ENCODE results near the gene COL21A1. TPM values are rescaled to one million over a fixed set of nuclear protein-coding genes. Genes with fewer than 3 reads are reported as not detected.

Gene COL21A1
- total RNA-seq, 1 experiment from 2014 or later = 1.8 TPM

GRCh38 chr6:56214703-56215101 is 32.7 kb downstream of the COL21A1 start:
- Histone ChIP-seq H2BK5ac (ENCODE audit: insufficient read length, low read length) (no peak overlapping the region), H3T11ph (ENCODE audit: low read length) (no peak overlapping the region), H4K20me1 (ENCODE audit: control insufficient read depth, insufficient read depth, insufficient read length) (no peaks in the 10 kb centered on the region), H4K91ac (ENCODE audit: insufficient read length, low read depth, low read length) (no peak overlapping the region), H3K4ac (ENCODE audit: low read depth, low read length) (no peak overlapping the region), H3K18ac (ENCODE audit: insufficient read length, low read depth, low read length) (no peak overlapping the region), H3K14ac (ENCODE audit: insufficient read depth, low read length) (no peak overlapping the region), H2AFZ (ENCODE audit: low read length) (no peak overlapping the region), H3K56ac (ENCODE audit: insufficient read length, low read depth, low read length) (no peak overlapping the region), H2AK5ac (ENCODE audit: insufficient read length, low read length) (no peak overlapping the region), H2BK120ac (ENCODE audit: low read depth, low read length, poor library complexity, severe bottlenecking) (no peak overlapping the region), H3K4me2 (ENCODE audit: insufficient read depth, insufficient read length, low read length) (no peak overlapping the region), H2BK15ac (ENCODE audit: low read depth, low read length) (no peak overlapping the region), H3K23ac (ENCODE audit: insufficient read length, low read depth, low read length) (no peak overlapping the region), H3K79me1 (ENCODE audit: insufficient read depth, low read depth, low read length, poor library complexity, severe bottlenecking) (no peaks in the 10 kb centered on the region), H2BK20ac (ENCODE audit: low read depth, low read length, poor library complexity, severe bottlenecking) (no peak overlapping the region), H3K27me3 (ENCODE audit: insufficient read depth, low read length) (no peaks in the 10 kb centered on the region), H3K9me3 (ENCODE audit: control insufficient read depth, low read depth, low read length) (no peaks in the 10 kb centered on the region), H3K79me2 (ENCODE audit: insufficient read depth, low read length) (no peaks in the 10 kb centered on the region), H3K4me1 (ENCODE audit: insufficient read depth, low read length) (no peaks in the 10 kb centered on the region), H3K23me2 (ENCODE audit: insufficient read length, low read depth, low read length, poor library complexity, severe bottlenecking) (no peaks in the 10 kb centered on the region), H2BK12ac (ENCODE audit: insufficient read length, low read depth, low read length) (no peak overlapping the region), H4K5ac (ENCODE audit: insufficient read length, low read depth, low read length) (no peak overlapping the region), H3K27ac (ENCODE audit: insufficient read length, low read depth, low read length) (no peak overlapping the region), H3K9ac (ENCODE audit: extremely low read depth, insufficient read length, low read length) (no peak overlapping the region), H4K8ac (replicated peaks; ENCODE audit: insufficient read length, low read depth, low read length) (no peak overlapping the region)
- no peak for DNase-seq
- no peak overlapping the region for H3K4me3 Mint-ChIP-seq
- no peaks in the 10 kb centered on the region for H3K27me3 Mint-ChIP-seq (ENCODE audit: low read depth)
- peaks cover under 1 to 2% of the 10 kb centered on the region in 2 experiments; a peak in 1 of 5 replicates for H3K9me3 Mint-ChIP-seq
- no CpG with 5 or more reads among the region's 3 CpGs for WGBS (ENCODE audit: extremely low coverage, insufficient read length, low lambda C conversion rate)
- no peaks in the 10 kb centered on the region for H3K4me1 Mint-ChIP-seq
- H3K27ac Mint-ChIP-seq = no peak overlapping the region
- no peak for TF ChIP-seq CTCF (conservative IDR thresholded peaks at IDR 0.05)
- H3K36me3 Mint-ChIP-seq (ENCODE audit: insufficient read depth in 1 of 3, low read depth in 3 of 3) = no peaks in the 10 kb centered on the region
